Effector memory CD4-positive, alpha-beta T cell (primary cell): ENCODE measurements around the gene PTPRC.

Experiments used
- DNase-seq, 3 donors: peaks; one replicate each; pipeline ENCODE4 v3.0.0-alpha.2; 2020
- H3K27ac ChIP-seq: 2 replicates; pipeline ENCODE4 v1.7.0; 2013; ENCODE audit warnings: mild to moderate bottlenecking, low read length, moderate library complexity; ENCODE audit not compliant: insufficient read depth, poor library complexity, severe bottlenecking
- H3K27me3 ChIP-seq: replicated peaks from 2 replicates; pipeline ENCODE4 v1.7.0; 2013; ENCODE audit warnings: mild to moderate bottlenecking, low read length; ENCODE audit not compliant: insufficient read depth, control insufficient read depth, poor library complexity, severe bottlenecking
- H3K36me3 ChIP-seq: 2 replicates; pipeline ENCODE4 v1.7.0; 2013; ENCODE audit warnings: mild to moderate bottlenecking, low read length, moderate library complexity; ENCODE audit not compliant: control insufficient read depth, insufficient read depth
- H3K4me1 ChIP-seq: 2 replicates; pipeline ENCODE4 v1.7.0; 2013; ENCODE audit warnings: low read length, mild to moderate bottlenecking; ENCODE audit not compliant: control insufficient read depth, insufficient read depth, poor library complexity, severe bottlenecking
- H3K4me3 ChIP-seq: 2 replicates; pipeline ENCODE4 v1.7.0; 2013; ENCODE audit warnings: low read length, low read depth, mild to moderate bottlenecking; ENCODE audit not compliant: insufficient read depth, poor library complexity, severe bottlenecking
- H3K9me3 ChIP-seq: 2 replicates; pipeline ENCODE4 v1.7.0; 2013; ENCODE audit warnings: mild to moderate bottlenecking, low read length, moderate library complexity; ENCODE audit not compliant: control insufficient read depth

PTPRC gene

GRCh38 chr1:198630863-198631262 lies 8.0 kb upstream of the PTPRC start:
- Histone ChIP-seq H3K36me3 (no peaks in the 10 kb centered on the region), H3K27ac (no peak overlapping the region), H3K4me3 (no peak overlapping the region), H3K4me1 (peaks cover 40% of the 10 kb centered on the region), H3K9me3 (no peaks in the 10 kb centered on the region), H3K27me3 (no peaks in the 10 kb centered on the region)
- DNase-seq: no peak

GRCh38 chr1:198631292-198631691 lies 7.5 kb upstream of the PTPRC start:
- Histone ChIP-seq H3K4me3 (no peak overlapping the region), H3K9me3 (no peaks in the 10 kb centered on the region), H3K27me3 (no peaks in the 10 kb centered on the region), H3K4me1 (peaks cover 42% of the 10 kb centered on the region), H3K36me3 (no peaks in the 10 kb centered on the region), H3K27ac (no peak overlapping the region)
- no peak for DNase-seq

DNA sequence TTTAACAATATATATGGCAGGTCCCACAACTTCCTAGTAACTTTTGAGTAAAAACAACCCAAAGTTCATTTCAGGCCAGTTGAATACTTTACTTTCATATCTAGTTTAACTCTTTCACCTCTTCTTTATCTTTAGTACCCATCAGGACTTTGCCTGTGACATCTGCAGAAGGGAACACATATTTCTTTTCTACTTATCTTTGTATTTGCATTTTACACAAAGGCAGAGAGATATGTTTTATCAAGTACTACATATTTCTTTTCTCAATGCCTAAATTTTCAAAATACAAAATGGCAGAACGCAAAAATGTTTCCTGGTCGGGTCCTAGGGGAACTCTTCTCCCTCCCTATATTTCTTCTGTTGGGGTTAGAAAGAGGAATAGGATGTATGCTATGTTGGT lies 6.8 kb upstream of the PTPRC start:
- H3K27ac ChIP-seq: no peak overlapping the region
- no peak for DNase-seq
- H3K4me1 ChIP-seq: peaks cover 43% of the 10 kb centered on the region
- H3K27me3 ChIP-seq: no peaks in the 10 kb centered on the region
- no peak overlapping the region for H3K4me3 ChIP-seq
- no peaks in the 10 kb centered on the region for H3K9me3 ChIP-seq
- H3K36me3 ChIP-seq: no peaks in the 10 kb centered on the region

- no peak overlapping the region for H3K4me3 ChIP-seq
- H3K4me1 ChIP-seq: peaks cover 29% of the 10 kb centered on the region
- H3K36me3 ChIP-seq: no peaks in the 10 kb centered on the region
- H3K27me3 ChIP-seq: no peaks in the 10 kb centered on the region
- no peaks in the 10 kb centered on the region for H3K9me3 ChIP-seq
- DNase-seq: no peak
- no peak overlapping the region for H3K27ac ChIP-seq
Measured at GRCh38 chr1:198633675-198634121, 5.1 kb upstream of the PTPRC start.

- Histone ChIP-seq H3K36me3 (no peaks in the 10 kb centered on the region), H3K27ac (no peak overlapping the region), H3K4me1 (peaks cover 18% of the 10 kb centered on the region), H3K27me3 (no peaks in the 10 kb centered on the region), H3K4me3 (no peak overlapping the region), H3K9me3 (no peaks in the 10 kb centered on the region)
- no peak for DNase-seq
Measured at GRCh38 chr1:198635964-198636363, 2.9 kb upstream of the PTPRC start.

DNA sequence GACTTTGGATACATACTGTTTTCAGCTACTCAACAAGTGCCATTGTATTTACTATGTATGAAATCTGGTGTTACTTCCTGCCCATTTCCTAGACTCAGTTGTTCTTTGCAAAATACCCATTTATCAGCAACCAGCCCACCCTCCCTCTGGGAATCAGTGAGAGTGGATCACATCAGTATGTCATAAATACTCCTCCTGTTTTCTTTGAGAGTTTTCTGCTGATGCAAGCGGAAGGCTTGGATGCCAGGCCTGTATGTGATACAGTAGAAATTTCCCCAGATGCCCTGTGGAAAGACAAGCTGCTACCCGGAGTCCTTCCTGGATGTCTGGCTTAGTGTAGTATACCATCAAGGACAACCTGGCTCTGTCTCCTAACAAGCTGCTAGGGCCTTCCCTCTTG lies 2.4 kb upstream of the PTPRC start:
- H3K27ac ChIP-seq: peak overlapping the region; percentile 83
- DNase-seq: no peak
- H3K4me1 ChIP-seq: peaks cover 18% of the 10 kb centered on the region
- H3K36me3 ChIP-seq: peaks cover under 1% of the 10 kb centered on the region
- H3K27me3 ChIP-seq: no peaks in the 10 kb centered on the region
- H3K9me3 ChIP-seq: no peaks in the 10 kb centered on the region
- H3K4me3 ChIP-seq: no peak overlapping the region

DNA sequence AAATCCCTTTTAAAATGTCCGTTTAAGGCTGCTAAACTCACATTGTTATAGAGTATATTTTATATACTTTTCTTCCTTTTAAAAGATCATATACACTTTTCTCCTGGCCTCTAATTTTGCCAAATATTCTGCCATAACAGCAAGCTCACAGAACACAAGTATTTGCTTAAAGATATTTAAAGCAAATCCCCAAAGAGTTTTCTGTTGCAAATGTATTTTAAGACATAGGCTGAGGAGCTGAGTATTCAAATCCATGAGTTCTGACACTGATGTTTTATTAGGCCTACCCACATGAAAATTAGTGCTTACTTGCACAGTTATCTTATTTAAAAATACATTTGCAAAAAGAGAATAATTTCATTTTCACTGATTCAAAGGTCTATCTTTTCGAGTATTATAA lies 1.7 kb upstream of the PTPRC start:
- Histone ChIP-seq H3K4me3 (no peak overlapping the region), H3K27ac (peak overlapping the region; percentile 83), H3K9me3 (no peaks in the 10 kb centered on the region), H3K27me3 (no peaks in the 10 kb centered on the region), H3K36me3 (peaks cover 3% of the 10 kb centered on the region), H3K4me1 (peaks cover 18% of the 10 kb centered on the region)
- no peak for DNase-seq

- H3K9me3 ChIP-seq: no peaks in the 10 kb centered on the region
- H3K27ac ChIP-seq: peak overlapping the region; percentile 83
- no peak for DNase-seq
- peak overlapping the region; percentile 73 for H3K4me3 ChIP-seq
- H3K4me1 ChIP-seq: peaks cover 17% of the 10 kb centered on the region
- H3K36me3 ChIP-seq: peaks cover 3% of the 10 kb centered on the region
- no peaks in the 10 kb centered on the region for H3K27me3 ChIP-seq
Measured at GRCh38 chr1:198637916-198638437, 863 bp upstream of the PTPRC start.

- peaks cover 13% of the 10 kb centered on the region for H3K4me1 ChIP-seq
- peaks cover 3% of the 10 kb centered on the region for H3K36me3 ChIP-seq
- no peaks in the 10 kb centered on the region for H3K27me3 ChIP-seq
- peak overlapping the region; percentile 73 for H3K4me3 ChIP-seq
- H3K9me3 ChIP-seq: no peaks in the 10 kb centered on the region
- peak overlapping the region; percentile 83 for H3K27ac ChIP-seq
- DNase-seq: no peak
Measured at GRCh38 chr1:198638441-198638840, 399 bp upstream of the PTPRC start.

- no peak for DNase-seq
- Histone ChIP-seq H3K4me3 (peak overlapping the region; percentile 73), H3K9me3 (no peaks in the 10 kb centered on the region), H3K27ac (peak overlapping the region; percentile 83), H3K27me3 (no peaks in the 10 kb centered on the region), H3K36me3 (peaks cover 3% of the 10 kb centered on the region), H3K4me1 (peaks cover 10% of the 10 kb centered on the region)
Measured at GRCh38 chr1:198639671-198640143, 867 bp downstream of the PTPRC start.
